Right renal cortex interstitium (tissue), 3 donors: Measurements from ENCODE around the gene CCDC102B. TPM values are rescaled to one million over a fixed set of nuclear protein-coding genes. Genes with fewer than 3 reads are reported as not detected.
"Not testable (repeated sequence)": the region's sequence is repeated elsewhere in the genome, so short reads cannot be mapped to it uniquely, and the experiment has no call there.

Experiments
- DNase-seq, 3 donors: peaks; one replicate each; pipeline ENCODE4 v3.0.0-alpha.2; 2013; ENCODE audit warnings: low read depth in 3 of 3, low spot score in 2 of 3
- polyA plus RNA-seq, 3 donors: library from polyadenylated mRNA; unstranded; fragments of 120-200 nt; gene quantifications; one replicate each; pipeline ENCODE4 v1.2.1, GENCODE V29; 2013; ENCODE audit not compliant: insufficient read length in 3 of 3

CCDC102B gene
- polyA plus RNA-seq, 3 donors = 6.8 to 8.6 (median 8.0) TPM

- no peak for DNase-seq
Observed at GRCh38 chr18:68887410-68887809, 89.5 kb downstream of the CCDC102B start.

GRCh38 chr18:68893354-68893753 lies 95.5 kb downstream of the CCDC102B start:
- no peak for DNase-seq

- DNase-seq = no peak
Observed at GRCh38 chr18:68897286-68897685, 99.4 kb downstream of the CCDC102B start.

- no peak for DNase-seq
Observed at GRCh38 chr18:68909579-68909978, 111.7 kb downstream of the CCDC102B start.

GRCh38 chr18:68915061-68915460 lies 117.2 kb downstream of the CCDC102B start:
- DNase-seq = no peak

- no peak for DNase-seq
Observed at GRCh38 chr18:68916734-68917133, 118.9 kb downstream of the CCDC102B start.

GRCh38 chr18:68918216-68918615 lies 120.3 kb downstream of the CCDC102B start:
- DNase-seq = no peak

GRCh38 chr18:68919900-68920299 lies 122.0 kb downstream of the CCDC102B start:
- DNase-seq = no peak

GRCh38 chr18:68922392-68922791 lies 124.5 kb downstream of the CCDC102B start:
- no peak for DNase-seq

- DNase-seq = peak in 1 of 3 donors; percentile 3
Observed at GRCh38 chr18:68925268-68925667, 127.4 kb downstream of the CCDC102B start.

- DNase-seq = no peak
Observed at GRCh38 chr18:68928762-68929675, 131.1 kb downstream of the CCDC102B start.

- DNase-seq = no peak
Observed at GRCh38 chr18:68935686-68936085, 137.8 kb downstream of the CCDC102B start.

- no peak for DNase-seq
Observed at GRCh38 chr18:68937029-68937599, 139.2 kb downstream of the CCDC102B start.

GRCh38 chr18:68940039-68940438 lies 142.2 kb downstream of the CCDC102B start:
- DNase-seq = no peak

GRCh38 chr18:68940754-68941153 lies 142.9 kb downstream of the CCDC102B start:
- DNase-seq = peak in 1 of 3 donors; percentile 12

- DNase-seq = no peak
Observed at GRCh38 chr18:68942230-68942629, 144.3 kb downstream of the CCDC102B start.

- DNase-seq = not testable (repeated sequence)
Observed at GRCh38 chr18:68943861-68944260, 146.0 kb downstream of the CCDC102B start.

- no peak for DNase-seq
Observed at GRCh38 chr18:68944330-68944729, 146.4 kb downstream of the CCDC102B start.

- no peak for DNase-seq
Observed at GRCh38 chr18:68944826-68945225, 146.9 kb downstream of the CCDC102B start.

GRCh38 chr18:68948622-68949021 lies 150.7 kb downstream of the CCDC102B start:
- no peak for DNase-seq

GRCh38 chr18:68954738-68955137 lies 156.9 kb downstream of the CCDC102B start:
- DNase-seq = no peak

- DNase-seq = no peak
Observed at GRCh38 chr18:68956650-68957049, 158.8 kb downstream of the CCDC102B start.
